ENCODE results near the gene PLXNA4. TPM values are rescaled to one million over a fixed set of nuclear protein-coding genes. Genes with fewer than 3 reads are reported as not detected.

PLXNA4 gene
- total and polyA plus RNA-seq, 8 donors = 0.15 to 12.8 (median 1.6) TPM

DNA sequence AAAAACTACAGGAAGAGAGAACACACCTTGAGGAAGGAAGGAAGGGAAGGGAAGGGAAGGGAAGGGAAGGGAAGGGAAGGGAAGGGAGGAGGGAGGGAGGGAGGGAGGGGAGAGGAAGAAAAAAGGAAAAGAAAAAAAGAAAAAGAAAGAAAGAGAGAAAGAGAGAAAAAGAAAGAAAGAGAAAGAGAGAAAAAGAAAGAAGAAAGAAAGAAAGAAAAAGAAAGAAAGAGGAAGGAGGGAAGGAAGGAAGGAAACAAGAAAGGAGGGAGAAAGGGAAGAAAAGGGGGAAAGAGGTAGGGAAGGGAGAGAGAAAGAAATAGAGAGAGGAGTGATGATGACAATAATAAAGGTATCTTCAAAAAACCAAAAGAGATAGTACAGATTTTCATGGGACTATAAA is 12.3 kb upstream of the PLXNA4 start:
- TF ChIP-seq POLR2AphosphoS5 (IDR thresholded peaks at IDR 0.05) = no peak
- TF ChIP-seq, protein P1, sequence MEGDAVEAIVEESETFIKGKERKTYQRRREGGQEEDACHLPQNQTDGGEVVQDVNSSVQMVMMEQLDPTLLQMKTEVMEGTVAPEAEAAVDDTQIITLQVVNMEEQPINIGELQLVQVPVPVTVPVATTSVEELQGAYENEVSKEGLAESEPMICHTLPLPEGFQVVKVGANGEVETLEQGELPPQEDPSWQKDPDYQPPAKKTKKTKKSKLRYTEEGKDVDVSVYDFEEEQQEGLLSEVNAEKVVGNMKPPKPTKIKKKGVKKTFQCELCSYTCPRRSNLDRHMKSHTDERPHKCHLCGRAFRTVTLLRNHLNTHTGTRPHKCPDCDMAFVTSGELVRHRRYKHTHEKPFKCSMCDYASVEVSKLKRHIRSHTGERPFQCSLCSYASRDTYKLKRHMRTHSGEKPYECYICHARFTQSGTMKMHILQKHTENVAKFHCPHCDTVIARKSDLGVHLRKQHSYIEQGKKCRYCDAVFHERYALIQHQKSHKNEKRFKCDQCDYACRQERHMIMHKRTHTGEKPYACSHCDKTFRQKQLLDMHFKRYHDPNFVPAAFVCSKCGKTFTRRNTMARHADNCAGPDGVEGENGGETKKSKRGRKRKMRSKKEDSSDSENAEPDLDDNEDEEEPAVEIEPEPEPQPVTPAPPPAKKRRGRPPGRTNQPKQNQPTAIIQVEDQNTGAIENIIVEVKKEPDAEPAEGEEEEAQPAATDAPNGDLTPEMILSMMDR (IDR thresholded peaks at IDR 0.05) = no peak
- TF ChIP-seq EP300 (IDR thresholded peaks at IDR 0.05) = no peak
- TF ChIP-seq POLR2A (IDR thresholded peaks at IDR 0.05) = no peak
- H3K27me3 ChIP-seq = peaks cover 0 to 14% (median 6%) of the 10 kb centered on the region in 3 donors
- no peak for DNase-seq
- no peak overlapping the region for H3K27ac ChIP-seq
- intact Hi-C loops (cut with DNase I; ENCODE audit: low total_unique reads) = no loop called here
- no peak overlapping the region for H3K4me3 ChIP-seq
- no peaks in the 10 kb centered on the region for H3K4me1 ChIP-seq
- H3K9me3 ChIP-seq = no peaks in the 10 kb centered on the region
- H3K36me3 ChIP-seq = no peaks in the 10 kb centered on the region

DNA sequence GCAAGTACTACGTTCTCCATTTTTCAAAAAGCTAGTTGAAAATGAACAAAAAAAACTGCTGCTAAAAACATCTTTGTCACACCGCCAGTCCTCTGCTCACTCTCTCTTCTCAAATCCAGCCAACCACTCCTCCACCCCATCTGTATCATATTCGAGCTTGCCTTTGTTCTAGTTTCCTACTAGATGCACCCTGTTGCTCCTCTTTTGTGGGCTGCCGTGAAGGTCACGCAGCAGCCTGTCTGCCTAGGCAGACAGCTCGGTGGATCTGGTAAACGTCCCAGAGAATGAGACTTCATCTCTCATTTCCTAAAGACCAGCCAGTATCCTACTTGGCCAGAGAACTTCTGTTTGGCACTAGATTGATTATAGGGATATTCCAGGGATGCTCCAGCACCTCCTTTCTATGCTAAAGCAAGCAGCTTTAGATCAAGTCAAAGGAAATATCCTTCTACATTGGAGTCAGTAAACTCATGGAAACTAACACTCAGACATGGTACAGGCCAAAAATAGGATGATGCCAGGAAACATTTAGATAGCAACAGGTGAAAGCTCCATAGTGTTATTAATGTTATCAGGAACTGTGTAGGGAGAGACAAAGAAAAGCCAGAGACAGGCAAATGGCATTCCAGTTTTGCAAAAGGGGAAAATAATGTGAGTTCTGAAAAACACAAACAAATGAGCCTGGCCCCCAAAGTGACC is 8.7 kb upstream of the PLXNA4 start:
- H3K27ac ChIP-seq = no peak overlapping the region
- H3K36me3 ChIP-seq = no peaks in the 10 kb centered on the region
- H3K4me1 ChIP-seq = peaks cover 0 to 5% (median 2%) of the 10 kb centered on the region in 4 donors
- no peaks in the 10 kb centered on the region for H3K9me3 ChIP-seq
- H3K4me3 ChIP-seq = no peak overlapping the region
- no peak for TF ChIP-seq POLR2AphosphoS5 (IDR thresholded peaks at IDR 0.05)
- TF ChIP-seq, protein P1 (IDR thresholded peaks at IDR 0.05) = no peak
- peaks cover 0 to 11% (median 3%) of the 10 kb centered on the region in 3 donors for H3K27me3 ChIP-seq
- intact Hi-C loops (cut with DNase I; ENCODE audit: low total_unique reads) = loop anchor here (5.0 kb wide), 1 partner anchor 268 kb away; no protein-coding TSS in a partner anchor
- DNase-seq = no peak
- 47 to 68% (median 61%) methylated on average over 7 of the region's 7 CpGs for WGBS, 5 donors

GRCh38 chr7:132581431-132581830 is 5.2 kb upstream of the PLXNA4 start:
- Histone ChIP-seq H3K4me1 (peaks cover 2 to 15% (median 11%) of the 10 kb centered on the region in 4 donors), H3K36me3 (no peaks in the 10 kb centered on the region), H3K9me3 (no peaks in the 10 kb centered on the region), H3K4me3 (no peak overlapping the region), H3K27ac (no peak overlapping the region), H3K27me3 (peaks cover 1 to 42% (median 17%) of the 10 kb centered on the region in 3 donors)
- 83 to 93% (median 90%) methylated on average over 3 to 4 of the region's 4 CpGs for WGBS, 5 donors
- TF ChIP-seq POLR2A (IDR thresholded peaks at IDR 0.05) = no peak
- no peak for TF ChIP-seq POLR2AphosphoS5 (IDR thresholded peaks at IDR 0.05)
- no peak for TF ChIP-seq EP300 (IDR thresholded peaks at IDR 0.05)
- TF ChIP-seq, protein P1 (IDR thresholded peaks at IDR 0.05) = no peak
- intact Hi-C loops (cut with DNase I; ENCODE audit: low total_unique reads) = loop anchor here (5.0 kb wide), 1 partner anchor 264 kb away; no protein-coding TSS in a partner anchor
- no peak for DNase-seq

GRCh38 chr7:132580717-132581285 is 4.5 kb upstream of the PLXNA4 start:
- Histone ChIP-seq H3K27ac (no peak overlapping the region), H3K36me3 (no peaks in the 10 kb centered on the region), H3K4me1 (peaks cover 8 to 22% (median 17%) of the 10 kb centered on the region in 4 donors), H3K27me3 (peaks cover 4 to 48% (median 23%) of the 10 kb centered on the region in 3 donors), H3K4me3 (no peak overlapping the region), H3K9me3 (no peaks in the 10 kb centered on the region)
- 1 to 8% (median 4%) methylated on average over 4 of the region's 4 CpGs for whole genome bisulfite sequencing, 5 donors
- no peak for TF ChIP-seq POLR2AphosphoS5 (IDR thresholded peaks at IDR 0.05)
- TF ChIP-seq, protein P1 (IDR thresholded peaks at IDR 0.05) = peak in 5 of 7 experiments; percentile 43 to 74 (median 70)
- peak; percentile 68 to 94 for DNase-seq
- intact Hi-C loops (cut with DNase I; ENCODE audit: low total_unique reads) = loop anchor here (5.0 kb wide), 1 partner anchor 264 kb away; no protein-coding TSS in a partner anchor

All from stomach (tissue), 9 donors.